ENCODE results near the gene PKNOX2.

- TF ChIP-seq CTCF (IDR thresholded peaks at IDR 0.05) (no peak), EP300 (IDR thresholded peaks at IDR 0.05) (no peak)
These were observed 180.4 kb downstream of the PKNOX2 start for GRCh38 chr11:125344846-125345420.

Measured in ovary (tissue), 3 donors.